HepG2 (cell line): ENCODE results near the gene ARID5B. TPM values are rescaled to one million over a fixed set of nuclear protein-coding genes. Genes with fewer than 3 reads are reported as not detected.
A peak's percentile ranks its signal among the peaks of the same experiment; 100 is the strongest.

ENCODE experiments used
- HNRNPK ChIP-seq: fragments of 200-400 bp; formaldehyde crosslinking; IDR thresholded peaks from 2 replicates; pipeline ENCODE4 v1.6.1; 2018; ENCODE audit warnings: low read length, low read depth, moderate library complexity, mild to moderate bottlenecking; ENCODE audit not compliant: poor library complexity, severe bottlenecking
- KLF16 ChIP-seq, 2 experiments: sonication (generic) in 1 of 2; formaldehyde crosslinking in 1 of 2; IDR thresholded peaks; 2 replicates each; pipeline versions ENCODE4 v1.6.1 to v1.8.0; 2016 to 2023; ENCODE audit warnings: missing genetic modification reagents in 2 of 2, missing compliant biosample characterization in 1 of 2
- ZFP90 ChIP-seq: sonication (generic); formaldehyde crosslinking; IDR thresholded peaks from 2 replicates; pipeline ENCODE4 v1.8.0; 2022; ENCODE audit warnings: missing genetic modification reagents, mild to moderate bottlenecking, inconsistent platforms, borderline replicate concordance
- ZMAT3 ChIP-seq: sonication (generic); formaldehyde crosslinking; conservative IDR thresholded peaks from 2 replicates; pipeline ENCODE4 v1.7.0; 2021; ENCODE audit warnings: missing genetic modification reagents
- ZNF556 ChIP-seq: sonication (generic); formaldehyde crosslinking; IDR thresholded peaks from 2 replicates; pipeline ENCODE4 v1.4.0; 2020; ENCODE audit warnings: mild to moderate bottlenecking, missing genetic modification reagents, borderline replicate concordance
- ZNF746 ChIP-seq: sonication (generic); formaldehyde crosslinking; IDR thresholded peaks from 2 replicates; pipeline ENCODE4 v1.8.0; 2022; ENCODE audit warnings: mild to moderate bottlenecking, missing genetic modification reagents
- polyA plus RNA-seq, 8 experiments: library from polyadenylated mRNA; depleted of rRNA in 3 of 8; stranded (reverse) in 7 of 8; unstranded in 1 of 8; fragments of >200 nt; fragmentation: Illumina TruSeq in 4 of 8; extraction: Trizol in 4 of 8; gene quantifications; 2 replicates each; pipeline versions ENCODE4 v1.2.1 to v1.2.3, GENCODE V29; 2011 to 2016; ENCODE audit warnings: low read depth in 4 of 8, missing spikeins in 1 of 8, mixed read lengths in 1 of 8; ENCODE audit not compliant: insufficient read depth in 1 of 8
- total RNA-seq, 5 experiments: library from RNA; depleted of rRNA; stranded (reverse); fragments of >200 nt; fragmentation: Illumina TruSeq; extraction: Trizol; gene quantifications; 2 replicates each; pipeline ENCODE4 v1.2.3, GENCODE V29; 2016; ENCODE audit warnings: low read depth in 1 of 5
- TF ChIP-seq, protein P1 (sequence below): sonication (generic); formaldehyde crosslinking; IDR thresholded peaks from 2 replicates; pipeline ENCODE4 v1.4.0; 2020; ENCODE audit warnings: missing genetic modification reagents
- TF ChIP-seq, protein P2 (sequence below): sonication (generic); formaldehyde crosslinking; IDR thresholded peaks from 2 replicates; pipeline ENCODE4; 2020; ENCODE audit warnings: missing genetic modification reagents, mild to moderate bottlenecking, borderline replicate concordance
- TF ChIP-seq, protein P3 (sequence below): sonication (generic); formaldehyde crosslinking; conservative IDR thresholded peaks from 2 replicates; pipeline ENCODE4 v1.4.0; 2020; ENCODE audit warnings: missing genetic modification reagents
- TF ChIP-seq, protein P4 (sequence below): IDR thresholded peaks from 2 replicates; pipeline ENCODE4 v1.6.1; 2016; ENCODE audit warnings: missing compliant biosample characterization, missing genetic modification reagents, borderline replicate concordance
- TF ChIP-seq, protein P5 (sequence below), 2 experiments: sonication (generic) in 1 of 2; formaldehyde crosslinking in 1 of 2; IDR thresholded peaks; 2 replicates each; pipeline versions ENCODE4 v1.4.0 to v1.6.1; 2016 to 2020; ENCODE audit warnings: borderline replicate concordance in 1 of 2, low read depth in 1 of 2, mild to moderate bottlenecking in 1 of 2, missing genetic modification reagents in 1 of 2

ARID5B gene
- total and polyA plus RNA-seq, 2 of the 13 experiments (the other 11 are each of a cell fraction or from before 2014, with no cell fraction given): 6.2 to 21.1 TPM

DNA sequence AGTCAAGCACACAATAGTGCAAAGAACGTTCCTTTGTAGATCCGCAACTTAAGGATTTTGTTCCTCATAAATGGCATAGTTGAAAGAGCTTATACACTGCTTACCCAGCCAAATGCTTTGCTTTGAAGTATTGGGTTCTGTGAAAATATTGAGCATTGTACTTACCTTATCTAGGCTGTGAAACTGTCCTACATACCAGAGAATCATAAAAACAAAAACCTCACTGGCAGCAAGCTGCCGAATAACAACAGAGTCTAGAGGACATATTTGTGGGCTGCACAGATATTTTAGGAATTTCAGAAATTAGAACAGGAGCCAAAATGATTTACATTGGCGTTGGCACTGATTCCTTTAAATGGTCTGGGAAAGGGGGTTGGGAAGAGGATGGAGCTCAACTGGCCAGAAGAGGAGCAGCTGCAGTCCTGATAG is 192.4 kb downstream of the ARID5B start (continued):
- TF ChIP-seq, protein P1, sequence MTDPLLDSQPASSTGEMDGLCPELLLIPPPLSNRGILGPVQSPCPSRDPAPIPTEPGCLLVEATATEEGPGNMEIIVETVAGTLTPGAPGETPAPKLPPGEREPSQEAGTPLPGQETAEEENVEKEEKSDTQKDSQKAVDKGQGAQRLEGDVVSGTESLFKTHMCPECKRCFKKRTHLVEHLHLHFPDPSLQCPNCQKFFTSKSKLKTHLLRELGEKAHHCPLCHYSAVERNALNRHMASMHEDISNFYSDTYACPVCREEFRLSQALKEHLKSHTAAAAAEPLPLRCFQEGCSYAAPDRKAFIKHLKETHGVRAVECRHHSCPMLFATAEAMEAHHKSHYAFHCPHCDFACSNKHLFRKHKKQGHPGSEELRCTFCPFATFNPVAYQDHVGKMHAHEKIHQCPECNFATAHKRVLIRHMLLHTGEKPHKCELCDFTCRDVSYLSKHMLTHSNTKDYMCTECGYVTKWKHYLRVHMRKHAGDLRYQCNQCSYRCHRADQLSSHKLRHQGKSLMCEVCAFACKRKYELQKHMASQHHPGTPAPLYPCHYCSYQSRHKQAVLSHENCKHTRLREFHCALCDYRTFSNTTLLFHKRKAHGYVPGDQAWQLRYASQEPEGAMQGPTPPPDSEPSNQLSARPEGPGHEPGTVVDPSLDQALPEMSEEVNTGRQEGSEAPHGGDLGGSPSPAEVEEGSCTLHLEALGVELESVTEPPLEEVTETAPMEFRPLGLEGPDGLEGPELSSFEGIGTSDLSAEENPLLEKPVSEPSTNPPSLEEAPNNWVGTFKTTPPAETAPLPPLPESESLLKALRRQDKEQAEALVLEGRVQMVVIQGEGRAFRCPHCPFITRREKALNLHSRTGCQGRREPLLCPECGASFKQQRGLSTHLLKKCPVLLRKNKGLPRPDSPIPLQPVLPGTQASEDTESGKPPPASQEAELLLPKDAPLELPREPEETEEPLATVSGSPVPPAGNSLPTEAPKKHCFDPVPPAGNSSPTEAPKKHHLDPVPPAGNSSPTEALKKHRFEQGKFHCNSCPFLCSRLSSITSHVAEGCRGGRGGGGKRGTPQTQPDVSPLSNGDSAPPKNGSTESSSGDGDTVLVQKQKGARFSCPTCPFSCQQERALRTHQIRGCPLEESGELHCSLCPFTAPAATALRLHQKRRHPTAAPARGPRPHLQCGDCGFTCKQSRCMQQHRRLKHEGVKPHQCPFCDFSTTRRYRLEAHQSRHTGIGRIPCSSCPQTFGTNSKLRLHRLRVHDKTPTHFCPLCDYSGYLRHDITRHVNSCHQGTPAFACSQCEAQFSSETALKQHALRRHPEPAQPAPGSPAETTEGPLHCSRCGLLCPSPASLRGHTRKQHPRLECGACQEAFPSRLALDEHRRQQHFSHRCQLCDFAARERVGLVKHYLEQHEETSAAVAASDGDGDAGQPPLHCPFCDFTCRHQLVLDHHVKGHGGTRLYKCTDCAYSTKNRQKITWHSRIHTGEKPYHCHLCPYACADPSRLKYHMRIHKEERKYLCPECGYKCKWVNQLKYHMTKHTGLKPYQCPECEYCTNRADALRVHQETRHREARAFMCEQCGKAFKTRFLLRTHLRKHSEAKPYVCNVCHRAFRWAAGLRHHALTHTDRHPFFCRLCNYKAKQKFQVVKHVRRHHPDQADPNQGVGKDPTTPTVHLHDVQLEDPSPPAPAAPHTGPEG (CRISPR knock-in tag): no peak
- TF ChIP-seq, protein P2, sequence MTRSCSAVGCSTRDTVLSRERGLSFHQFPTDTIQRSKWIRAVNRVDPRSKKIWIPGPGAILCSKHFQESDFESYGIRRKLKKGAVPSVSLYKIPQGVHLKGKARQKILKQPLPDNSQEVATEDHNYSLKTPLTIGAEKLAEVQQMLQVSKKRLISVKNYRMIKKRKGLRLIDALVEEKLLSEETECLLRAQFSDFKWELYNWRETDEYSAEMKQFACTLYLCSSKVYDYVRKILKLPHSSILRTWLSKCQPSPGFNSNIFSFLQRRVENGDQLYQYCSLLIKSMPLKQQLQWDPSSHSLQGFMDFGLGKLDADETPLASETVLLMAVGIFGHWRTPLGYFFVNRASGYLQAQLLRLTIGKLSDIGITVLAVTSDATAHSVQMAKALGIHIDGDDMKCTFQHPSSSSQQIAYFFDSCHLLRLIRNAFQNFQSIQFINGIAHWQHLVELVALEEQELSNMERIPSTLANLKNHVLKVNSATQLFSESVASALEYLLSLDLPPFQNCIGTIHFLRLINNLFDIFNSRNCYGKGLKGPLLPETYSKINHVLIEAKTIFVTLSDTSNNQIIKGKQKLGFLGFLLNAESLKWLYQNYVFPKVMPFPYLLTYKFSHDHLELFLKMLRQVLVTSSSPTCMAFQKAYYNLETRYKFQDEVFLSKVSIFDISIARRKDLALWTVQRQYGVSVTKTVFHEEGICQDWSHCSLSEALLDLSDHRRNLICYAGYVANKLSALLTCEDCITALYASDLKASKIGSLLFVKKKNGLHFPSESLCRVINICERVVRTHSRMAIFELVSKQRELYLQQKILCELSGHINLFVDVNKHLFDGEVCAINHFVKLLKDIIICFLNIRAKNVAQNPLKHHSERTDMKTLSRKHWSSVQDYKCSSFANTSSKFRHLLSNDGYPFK (CRISPR knock-in tag): no peak
- TF ChIP-seq, protein P3, sequence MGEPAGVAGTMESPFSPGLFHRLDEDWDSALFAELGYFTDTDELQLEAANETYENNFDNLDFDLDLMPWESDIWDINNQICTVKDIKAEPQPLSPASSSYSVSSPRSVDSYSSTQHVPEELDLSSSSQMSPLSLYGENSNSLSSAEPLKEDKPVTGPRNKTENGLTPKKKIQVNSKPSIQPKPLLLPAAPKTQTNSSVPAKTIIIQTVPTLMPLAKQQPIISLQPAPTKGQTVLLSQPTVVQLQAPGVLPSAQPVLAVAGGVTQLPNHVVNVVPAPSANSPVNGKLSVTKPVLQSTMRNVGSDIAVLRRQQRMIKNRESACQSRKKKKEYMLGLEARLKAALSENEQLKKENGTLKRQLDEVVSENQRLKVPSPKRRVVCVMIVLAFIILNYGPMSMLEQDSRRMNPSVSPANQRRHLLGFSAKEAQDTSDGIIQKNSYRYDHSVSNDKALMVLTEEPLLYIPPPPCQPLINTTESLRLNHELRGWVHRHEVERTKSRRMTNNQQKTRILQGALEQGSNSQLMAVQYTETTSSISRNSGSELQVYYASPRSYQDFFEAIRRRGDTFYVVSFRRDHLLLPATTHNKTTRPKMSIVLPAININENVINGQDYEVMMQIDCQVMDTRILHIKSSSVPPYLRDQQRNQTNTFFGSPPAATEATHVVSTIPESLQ: no peak
- no peak for TF ChIP-seq ZFP90 (CRISPR knock-in tag)
- TF ChIP-seq ZNF746 (CRISPR knock-in tag): no peak
- TF ChIP-seq ZNF556 (CRISPR knock-in tag): no peak
- TF ChIP-seq KLF16 (CRISPR knock-in tag; IDR thresholded peaks at IDR 0.05): 0 out of 4 replicates have a peak, but pooled peaks of 1 of the 2 experiments have one; percentile 32
- no peak for TF ChIP-seq HNRNPK
- TF ChIP-seq, protein P4, sequence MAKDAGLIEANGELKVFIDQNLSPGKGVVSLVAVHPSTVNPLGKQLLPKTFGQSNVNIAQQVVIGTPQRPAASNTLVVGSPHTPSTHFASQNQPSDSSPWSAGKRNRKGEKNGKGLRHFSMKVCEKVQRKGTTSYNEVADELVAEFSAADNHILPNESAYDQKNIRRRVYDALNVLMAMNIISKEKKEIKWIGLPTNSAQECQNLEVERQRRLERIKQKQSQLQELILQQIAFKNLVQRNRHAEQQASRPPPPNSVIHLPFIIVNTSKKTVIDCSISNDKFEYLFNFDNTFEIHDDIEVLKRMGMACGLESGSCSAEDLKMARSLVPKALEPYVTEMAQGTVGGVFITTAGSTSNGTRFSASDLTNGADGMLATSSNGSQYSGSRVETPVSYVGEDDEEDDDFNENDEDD (CRISPR knock-in tag): no peak
- TF ChIP-seq, protein P5, sequence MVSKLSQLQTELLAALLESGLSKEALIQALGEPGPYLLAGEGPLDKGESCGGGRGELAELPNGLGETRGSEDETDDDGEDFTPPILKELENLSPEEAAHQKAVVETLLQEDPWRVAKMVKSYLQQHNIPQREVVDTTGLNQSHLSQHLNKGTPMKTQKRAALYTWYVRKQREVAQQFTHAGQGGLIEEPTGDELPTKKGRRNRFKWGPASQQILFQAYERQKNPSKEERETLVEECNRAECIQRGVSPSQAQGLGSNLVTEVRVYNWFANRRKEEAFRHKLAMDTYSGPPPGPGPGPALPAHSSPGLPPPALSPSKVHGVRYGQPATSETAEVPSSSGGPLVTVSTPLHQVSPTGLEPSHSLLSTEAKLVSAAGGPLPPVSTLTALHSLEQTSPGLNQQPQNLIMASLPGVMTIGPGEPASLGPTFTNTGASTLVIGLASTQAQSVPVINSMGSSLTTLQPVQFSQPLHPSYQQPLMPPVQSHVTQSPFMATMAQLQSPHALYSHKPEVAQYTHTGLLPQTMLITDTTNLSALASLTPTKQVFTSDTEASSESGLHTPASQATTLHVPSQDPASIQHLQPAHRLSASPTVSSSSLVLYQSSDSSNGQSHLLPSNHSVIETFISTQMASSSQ (IDR thresholded peaks at IDR 0.05; ENCODE audit: low read depth): peak; percentile 40; the same call in 1 of the 2 replicates
- TF ChIP-seq, protein P5 (CRISPR knock-in tag; IDR thresholded peaks at IDR 0.05; ENCODE audit: borderline replicate concordance): peak; percentile 72; the same call in 1 of the 2 replicates
- TF ChIP-seq ZMAT3 (CRISPR knock-in tag): no peak
